Activated CD4-positive, alpha-beta T cell treated with anti-CD3 and anti-CD28 coated beads, Interleukin-2, amount 10 ng/mL, durations not matched to agents 7 days and 5 days (primary cell): ENCODE measurements around the gene ODAD2. TPM values are rescaled to one million over a fixed set of nuclear protein-coding genes. Genes with fewer than 3 reads are reported as not detected.

Experiments used
- CTCF ChIA-PET: fragments of 350-600 bp; sonication (Branson Sonifier 250); formaldehyde crosslinking; loops from one replicate; lab custom pipeline; 2021; ENCODE audit warnings: antibody characterized with exemption; lab: Charles Lee
- POLR2A ChIA-PET: fragments of 350-600 bp; sonication (Branson Sonifier 250); formaldehyde crosslinking; loops from one replicate; lab custom pipeline; 2021; ENCODE audit warnings: antibody characterized with exemption; lab: Charles Lee
- DNase-seq: peaks from one replicate; pipeline ENCODE4 v3.0.0-alpha.2; 2020
- H3K27ac Mint-ChIP-seq: one replicate; pipeline ENCODE4 v1.8.0; 2021; ENCODE audit warnings: mild to moderate bottlenecking, moderate library complexity, mixed read lengths
- H3K27me3 Mint-ChIP-seq: one replicate; pipeline ENCODE4 v1.8.0; 2021; ENCODE audit warnings: mixed read lengths
- H3K36me3 Mint-ChIP-seq: one replicate; pipeline ENCODE4 v1.8.0; 2021; ENCODE audit warnings: low read depth, mixed read lengths
- H3K4me1 Mint-ChIP-seq: one replicate; pipeline ENCODE4 v1.8.0; 2021; ENCODE audit warnings: mixed read lengths
- H3K4me3 Mint-ChIP-seq: one replicate; pipeline ENCODE4 v1.8.0; 2021; ENCODE audit warnings: mild to moderate bottlenecking, moderate library complexity, mixed read lengths
- H3K9me3 Mint-ChIP-seq: one replicate; pipeline ENCODE4 v1.8.0; 2021; ENCODE audit warnings: mixed read lengths
- total RNA-seq, 2 experiments: library from RNA; stranded (reverse); gene quantifications; one replicate each; pipeline ENCODE4 v1.2.3, GENCODE V29; 2021

ODAD2 gene
- total RNA-seq, 2 experiments from 2014 or later, result not detected

GRCh38 chr10:27816320-27816719, 182.6 kb downstream of the ODAD2 start:
- Mint-ChIP-seq H3K27ac (no peak overlapping the region), H3K9me3 (no peaks in the 10 kb centered on the region), H3K27me3 (peaks cover 3% of the 10 kb centered on the region), H3K36me3 (no peaks in the 10 kb centered on the region), H3K4me3 (no peak overlapping the region), H3K4me1 (no peaks in the 10 kb centered on the region)
- CTCF ChIA-PET, result no interaction called here
- DNase-seq, result no peak
- POLR2A ChIA-PET, result no interaction called here

DNA sequence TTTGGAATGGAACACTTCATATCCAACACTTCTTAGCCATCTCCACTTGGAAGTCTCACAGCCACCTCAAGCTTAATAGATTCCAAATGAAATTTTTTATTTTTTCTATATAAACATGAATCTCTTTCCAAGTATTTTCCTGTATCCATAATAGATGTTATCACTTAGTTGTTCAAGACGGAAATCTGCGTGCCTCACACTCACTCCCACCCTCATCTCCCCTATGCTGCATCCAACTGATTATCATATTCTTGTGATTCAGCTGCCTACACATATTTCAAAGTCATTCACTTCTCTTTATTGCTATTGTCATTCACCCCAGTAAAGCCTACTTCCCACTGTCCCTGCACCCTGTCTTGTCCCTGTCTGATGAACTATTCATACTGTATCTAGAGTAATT, 183.0 kb downstream of the ODAD2 start:
- Mint-ChIP-seq H3K9me3 (no peaks in the 10 kb centered on the region), H3K4me3 (no peak overlapping the region), H3K4me1 (no peaks in the 10 kb centered on the region), H3K36me3 (no peaks in the 10 kb centered on the region), H3K27ac (no peak overlapping the region), H3K27me3 (peaks cover 4% of the 10 kb centered on the region)
- ChIA-PET CTCF (no interaction called here), POLR2A (no interaction called here)
- no peak for DNase-seq

GRCh38 chr10:27815261-27815660, 183.6 kb downstream of the ODAD2 start:
- no peaks in the 10 kb centered on the region for H3K4me1 Mint-ChIP-seq
- ChIA-PET CTCF (no interaction called here), POLR2A (no interaction called here)
- H3K27ac Mint-ChIP-seq, result no peak overlapping the region
- DNase-seq, result no peak
- no peaks in the 10 kb centered on the region for H3K36me3 Mint-ChIP-seq
- H3K9me3 Mint-ChIP-seq, result no peaks in the 10 kb centered on the region
- peaks cover 6% of the 10 kb centered on the region for H3K27me3 Mint-ChIP-seq
- H3K4me3 Mint-ChIP-seq, result no peak overlapping the region

DNA sequence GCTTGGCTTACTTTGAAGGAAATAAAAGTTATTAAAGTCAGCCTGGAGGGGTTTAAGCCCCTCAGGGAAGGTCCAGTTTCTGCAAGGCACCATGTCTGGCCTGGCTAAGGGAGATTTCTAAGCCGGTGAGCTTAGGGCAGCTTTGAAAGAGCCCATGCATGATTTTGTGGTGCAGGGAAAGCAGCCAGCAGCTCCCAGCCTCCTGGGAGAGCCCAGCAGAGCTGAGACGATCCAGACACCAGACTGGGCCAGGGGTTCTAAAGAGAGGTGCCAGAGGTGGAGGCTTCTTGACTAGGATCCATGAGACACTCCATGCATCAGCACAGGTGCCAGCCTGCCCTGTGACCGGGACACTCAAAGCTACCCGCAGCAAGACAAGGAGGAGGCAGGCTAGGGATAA, 193.7 kb downstream of the ODAD2 start:
- ChIA-PET POLR2A (no interaction called here), CTCF (no interaction called here)
- no peaks in the 10 kb centered on the region for H3K9me3 Mint-ChIP-seq
- H3K27me3 Mint-ChIP-seq, result peaks cover 19% of the 10 kb centered on the region
- DNase-seq, result no peak
- H3K4me3 Mint-ChIP-seq, result no peak overlapping the region
- H3K36me3 Mint-ChIP-seq, result no peaks in the 10 kb centered on the region
- H3K27ac Mint-ChIP-seq, result no peak overlapping the region
- H3K4me1 Mint-ChIP-seq, result no peaks in the 10 kb centered on the region

DNA sequence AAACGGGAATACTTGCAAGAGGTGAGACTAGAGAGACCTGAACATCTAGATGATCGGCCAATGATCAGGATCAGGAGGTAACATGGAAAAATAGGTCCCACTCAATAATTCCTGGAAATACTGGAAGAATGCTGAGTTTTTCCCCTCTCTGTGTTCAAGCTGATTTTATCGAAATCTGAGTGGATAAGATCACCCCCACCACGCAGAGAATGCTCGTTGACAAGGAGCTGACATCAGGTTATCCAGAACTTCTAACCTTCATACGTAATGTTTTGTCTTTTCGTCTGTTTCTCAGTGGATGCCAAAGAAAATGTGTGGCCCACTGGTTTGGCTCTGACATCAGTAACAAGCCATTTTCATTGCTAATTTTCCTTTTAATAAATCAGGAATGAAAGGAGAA, 194.7 kb downstream of the ODAD2 start:
- Mint-ChIP-seq H3K9me3 (no peaks in the 10 kb centered on the region), H3K36me3 (no peaks in the 10 kb centered on the region), H3K27me3 (peaks cover 18% of the 10 kb centered on the region), H3K27ac (no peak overlapping the region), H3K4me3 (no peak overlapping the region), H3K4me1 (no peaks in the 10 kb centered on the region)
- ChIA-PET POLR2A (no interaction called here), CTCF (no interaction called here)
- DNase-seq, result no peak

- H3K9me3 Mint-ChIP-seq, result no peaks in the 10 kb centered on the region
- CTCF ChIA-PET, result no interaction called here
Observed at GRCh38 chr10:27801171-27801785, 197.6 kb downstream of the ODAD2 start.

GRCh38 chr10:27799046-27799445, 199.8 kb downstream of the ODAD2 start:
- POLR2A ChIA-PET, result no interaction called here
- DNase-seq, result no peak
- Mint-ChIP-seq H3K27me3 (peaks cover 11% of the 10 kb centered on the region), H3K4me1 (no peaks in the 10 kb centered on the region), H3K36me3 (no peaks in the 10 kb centered on the region), H3K9me3 (no peaks in the 10 kb centered on the region), H3K4me3 (no peak overlapping the region), H3K27ac (no peak overlapping the region)
- CTCF ChIA-PET, result no interaction called here

More at GRCh38 chr10:27801171-27801785, 197.6 kb downstream of the ODAD2 start:
- POLR2A ChIA-PET, result no interaction called here
- DNase-seq, result no peak
- no peak overlapping the region for H3K27ac Mint-ChIP-seq
- H3K4me3 Mint-ChIP-seq, result no peak overlapping the region
- H3K36me3 Mint-ChIP-seq, result no peaks in the 10 kb centered on the region
- no peaks in the 10 kb centered on the region for H3K4me1 Mint-ChIP-seq
- peaks cover 15% of the 10 kb centered on the region for H3K27me3 Mint-ChIP-seq

GRCh38 chr10:27794157-27794556, 204.7 kb downstream of the ODAD2 start:
- H3K9me3 Mint-ChIP-seq, result no peaks in the 10 kb centered on the region
- H3K4me1 Mint-ChIP-seq, result no peaks in the 10 kb centered on the region
- CTCF ChIA-PET, result no interaction called here
- no peak for DNase-seq
- no peak overlapping the region for H3K27ac Mint-ChIP-seq
- POLR2A ChIA-PET, result no interaction called here
- no peak overlapping the region for H3K4me3 Mint-ChIP-seq
- peaks cover 17% of the 10 kb centered on the region for H3K27me3 Mint-ChIP-seq
- no peaks in the 10 kb centered on the region for H3K36me3 Mint-ChIP-seq

DNA sequence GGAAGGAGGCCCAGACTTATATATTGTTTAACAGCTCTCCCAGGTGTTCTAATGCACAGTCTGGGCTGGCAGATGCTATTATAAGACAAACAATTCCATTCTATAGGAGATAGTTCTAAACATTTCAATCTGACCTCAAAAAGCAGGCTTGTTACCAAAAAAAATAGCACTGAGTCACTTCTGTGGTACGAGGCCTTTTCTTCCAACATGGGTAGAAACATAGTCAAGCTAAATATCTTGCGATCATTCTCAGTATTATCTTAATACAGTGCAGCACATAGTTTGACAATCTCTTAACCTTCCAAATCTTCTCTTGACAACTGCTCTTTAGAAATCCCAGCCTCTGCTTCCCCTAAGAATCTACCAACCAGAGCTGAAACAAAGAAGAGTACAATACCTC, 206.7 kb downstream of the ODAD2 start:
- Mint-ChIP-seq H3K9me3 (no peaks in the 10 kb centered on the region), H3K27ac (no peak overlapping the region), H3K4me1 (no peaks in the 10 kb centered on the region), H3K27me3 (peaks cover 16% of the 10 kb centered on the region), H3K36me3 (no peaks in the 10 kb centered on the region), H3K4me3 (no peak overlapping the region)
- DNase-seq, result no peak
- POLR2A ChIA-PET, result no interaction called here
- CTCF ChIA-PET, result no interaction called here

DNA sequence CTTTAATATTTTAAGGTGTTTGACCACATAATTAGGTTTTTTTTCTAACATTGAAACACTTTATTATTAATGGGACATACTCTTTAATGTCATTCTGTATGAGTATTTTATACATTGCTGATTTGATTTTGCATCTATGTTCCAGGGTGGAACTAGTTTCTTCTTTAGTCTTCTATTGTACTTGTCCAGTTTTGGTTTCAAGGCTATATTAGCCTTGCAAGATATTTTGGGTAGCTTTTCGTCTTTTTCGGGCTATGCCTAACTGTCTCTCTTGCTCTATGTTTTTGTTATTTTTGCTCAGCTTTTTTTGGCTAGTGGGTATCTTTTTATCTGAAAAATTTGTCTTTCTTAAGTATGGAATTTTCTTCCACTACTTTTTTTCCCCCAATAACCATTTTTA, 214.6 kb downstream of the ODAD2 start:
- H3K27me3 Mint-ChIP-seq, result peaks cover 22% of the 10 kb centered on the region
- CTCF ChIA-PET, result no interaction called here
- POLR2A ChIA-PET, result no interaction called here

GRCh38 chr10:27783660-27784059, 215.2 kb downstream of the ODAD2 start:
- CTCF ChIA-PET, result no interaction called here

More for the DNA sequence above, 214.6 kb downstream of the ODAD2 start:
- Mint-ChIP-seq H3K4me1 (no peaks in the 10 kb centered on the region), H3K36me3 (no peaks in the 10 kb centered on the region), H3K4me3 (no peak overlapping the region), H3K27ac (no peak overlapping the region), H3K9me3 (no peaks in the 10 kb centered on the region)
- DNase-seq, result no peak

GRCh38 chr10:27779462-27780015, 219.3 kb downstream of the ODAD2 start:
- CTCF ChIA-PET, result no interaction called here
- Mint-ChIP-seq H3K27me3 (peaks cover 32% of the 10 kb centered on the region), H3K4me1 (no peaks in the 10 kb centered on the region)

More at GRCh38 chr10:27783660-27784059, 215.2 kb downstream of the ODAD2 start:
- peak; percentile 18 for DNase-seq
- H3K27me3 Mint-ChIP-seq, result peaks cover 22% of the 10 kb centered on the region
- no peaks in the 10 kb centered on the region for H3K4me1 Mint-ChIP-seq
- H3K4me3 Mint-ChIP-seq, result no peak overlapping the region
- POLR2A ChIA-PET, result interaction anchor here (0.7 kb wide), 1 partner anchor 225 kb away, joined by 3 read pairs; no protein-coding TSS in a partner anchor
- H3K27ac Mint-ChIP-seq, result no peak overlapping the region
- H3K36me3 Mint-ChIP-seq, result no peaks in the 10 kb centered on the region
- no peaks in the 10 kb centered on the region for H3K9me3 Mint-ChIP-seq

DNA sequence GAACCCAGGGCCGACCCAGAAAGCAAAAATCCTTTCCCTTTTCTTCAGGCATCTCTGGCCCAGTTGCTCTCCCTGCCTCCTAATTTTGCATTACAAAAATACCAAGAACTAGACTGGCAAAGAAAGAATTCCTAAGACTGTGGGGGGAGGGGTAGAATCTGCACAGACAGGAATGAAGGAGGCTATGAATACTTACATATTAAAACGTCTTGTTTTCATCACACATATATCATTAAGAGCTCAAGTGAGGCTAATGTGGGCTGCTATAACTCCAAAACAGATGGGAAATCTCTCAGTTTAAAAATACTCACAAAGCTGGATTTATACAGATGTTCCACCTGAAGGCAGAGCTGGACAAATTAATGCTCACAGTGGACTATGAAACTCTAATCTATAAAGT, 224.0 kb downstream of the ODAD2 start:
- no peak overlapping the region for H3K4me3 Mint-ChIP-seq
- POLR2A ChIA-PET, result no interaction called here

More at GRCh38 chr10:27779462-27780015, 219.3 kb downstream of the ODAD2 start:
- Mint-ChIP-seq H3K4me3 (no peak overlapping the region), H3K27ac (no peak overlapping the region), H3K9me3 (no peaks in the 10 kb centered on the region), H3K36me3 (no peaks in the 10 kb centered on the region)
- DNase-seq, result no peak
- POLR2A ChIA-PET, result no interaction called here

DNA sequence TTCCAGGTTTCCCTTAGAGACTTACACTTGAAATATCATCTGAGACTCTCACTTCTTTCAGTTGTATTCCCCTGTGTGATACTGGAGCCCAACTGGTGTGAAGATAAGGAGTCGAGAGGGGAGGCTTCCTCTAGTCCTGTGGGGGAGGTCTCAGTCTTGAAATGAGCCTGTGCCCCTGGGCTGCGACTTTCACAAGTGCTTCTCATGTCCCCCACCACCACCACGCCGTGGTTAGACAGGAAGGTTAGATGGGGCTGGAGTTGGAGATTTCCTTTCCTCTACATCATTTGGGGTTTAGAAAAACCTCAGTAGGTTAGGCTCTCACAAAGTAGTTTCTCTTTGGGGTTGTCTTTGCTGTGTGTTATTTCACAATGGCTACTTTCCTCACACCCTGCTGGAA, 227.6 kb downstream of the ODAD2 start:
- Mint-ChIP-seq H3K9me3 (no peaks in the 10 kb centered on the region), H3K27me3 (peaks cover 56% of the 10 kb centered on the region), H3K4me1 (peaks cover 10% of the 10 kb centered on the region), H3K27ac (no peak overlapping the region), H3K36me3 (no peaks in the 10 kb centered on the region), H3K4me3 (no peak overlapping the region)
- CTCF ChIA-PET, result no interaction called here
- DNase-seq, result no peak
- POLR2A ChIA-PET, result no interaction called here

More for the DNA sequence above, 224.0 kb downstream of the ODAD2 start:
- CTCF ChIA-PET, result no interaction called here
- Mint-ChIP-seq H3K9me3 (no peaks in the 10 kb centered on the region), H3K36me3 (no peaks in the 10 kb centered on the region), H3K27ac (no peak overlapping the region), H3K27me3 (peaks cover 55% of the 10 kb centered on the region), H3K4me1 (peaks cover 10% of the 10 kb centered on the region)
- DNase-seq, result no peak
